TTC549 (cell line): Measurements from ENCODE around the gene RUNDC3A.

Experiments
- FAIRE-seq: peaks from 2 replicates; lab custom pipeline; 2012; peaks lifted over from hg19 to GRCh38; lab: Jason Lieb, UNC

Gene RUNDC3A

GRCh38 chr17:44308320-44308818 lies at the start of gene RUNDC3A:
TSS of gene RUNDC3A (plus strand) at chr17:44308601. CDS start at chr17:44308833, 232 bp downstream.
- no peak for FAIRE-seq

- FAIRE-seq, result no peak
These were observed 49.5 kb upstream of the RUNDC3A start for GRCh38 chr17:44258811-44259351.

GRCh38 chr17:44260296-44260695 lies 48.1 kb upstream of the RUNDC3A start:
- no peak for FAIRE-seq

GRCh38 chr17:44262654-44263225 lies 45.7 kb upstream of the RUNDC3A start:
- no peak for FAIRE-seq

GRCh38 chr17:44263345-44263902 lies 45.0 kb upstream of the RUNDC3A start:
- FAIRE-seq, result no peak

GRCh38 chr17:44266402-44267164 lies 41.8 kb upstream of the RUNDC3A start:
- FAIRE-seq, result no peak

- no peak for FAIRE-seq
These were observed 41.3 kb upstream of the RUNDC3A start for GRCh38 chr17:44267165-44267455.

GRCh38 chr17:44267818-44268490 lies 40.4 kb upstream of the RUNDC3A start, which contains the start of gene SLC4A1:
TSS of gene SLC4A1 (minus strand) at chr17:44268135. CDS start at chr17:44262866, 5,269 bp downstream.
- FAIRE-seq, result no peak

GRCh38 chr17:44268709-44269534 lies 39.5 kb upstream of the RUNDC3A start:
- no peak for FAIRE-seq

- no peak for FAIRE-seq
These were observed 38.7 kb upstream of the RUNDC3A start for GRCh38 chr17:44269535-44270240.

GRCh38 chr17:44272321-44272951 lies 36.0 kb upstream of the RUNDC3A start:
- FAIRE-seq, result no peak

GRCh38 chr17:44272954-44273353 lies 35.4 kb upstream of the RUNDC3A start:
- FAIRE-seq, result no peak

- no peak for FAIRE-seq
These were observed 34.8 kb upstream of the RUNDC3A start for GRCh38 chr17:44273607-44274006.

GRCh38 chr17:44277976-44278375 lies 30.4 kb upstream of the RUNDC3A start:
- FAIRE-seq, result no peak

- no peak for FAIRE-seq
These were observed 29.1 kb upstream of the RUNDC3A start for GRCh38 chr17:44279346-44279665.

GRCh38 chr17:44279666-44280391 lies 28.6 kb upstream of the RUNDC3A start:
- no peak for FAIRE-seq

GRCh38 chr17:44280392-44280937 lies 27.9 kb upstream of the RUNDC3A start:
- FAIRE-seq, result no peak

GRCh38 chr17:44281570-44281969 lies 26.8 kb upstream of the RUNDC3A start:
- no peak for FAIRE-seq

- no peak for FAIRE-seq
These were observed 26.1 kb upstream of the RUNDC3A start for GRCh38 chr17:44282264-44282663.
